ENCODE data around the gene DEGS1. TPM values are rescaled to one million over a fixed set of nuclear protein-coding genes. Genes with fewer than 3 reads are reported as not detected.

DEGS1 gene
- total and polyA plus RNA-seq, 12 donors: 24.5 to 77.4 (median 48.2) TPM

DNA sequence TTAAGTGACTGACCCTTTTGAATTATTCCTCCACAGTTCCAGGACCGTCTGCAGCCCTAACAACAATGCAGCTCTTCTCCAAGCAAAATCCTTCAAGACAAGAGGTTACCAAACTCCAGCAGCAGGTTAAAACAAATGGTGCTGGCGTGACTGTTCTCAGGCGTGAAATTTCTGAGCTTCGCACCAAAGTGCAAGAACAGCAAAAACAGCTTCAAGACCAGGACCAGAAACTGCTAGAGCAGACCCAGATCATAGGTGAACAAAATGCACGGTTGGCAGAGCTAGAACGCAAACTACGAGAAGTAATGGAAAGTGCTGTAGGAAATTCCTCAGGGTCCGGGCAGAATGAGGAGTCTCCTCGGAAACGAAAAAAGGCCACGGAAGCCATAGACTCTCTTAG, 25.7 kb upstream of the DEGS1 start:
- Histone ChIP-seq H3K4me3 (no peak overlapping the region), H3K27me3 (no peaks in the 10 kb centered on the region), H3K9me3 (replicated peaks in 1 of 3) (no peaks in the 10 kb centered on the region), H3K36me3 (replicated peaks in 1 of 2) (peaks cover 0 to 50% of the 10 kb centered on the region in 2 donors), H3K4me1 (replicated peaks in 1 of 2) (no peaks in the 10 kb centered on the region), H3K27ac (no peak overlapping the region)
- 90 to 95% (median 93%) methylated on average over 11 of the region's 11 CpGs for WGBS, 4 donors
- intact Hi-C loops (cut with DNase I): no loop called here
- TF ChIP-seq, protein P1, sequence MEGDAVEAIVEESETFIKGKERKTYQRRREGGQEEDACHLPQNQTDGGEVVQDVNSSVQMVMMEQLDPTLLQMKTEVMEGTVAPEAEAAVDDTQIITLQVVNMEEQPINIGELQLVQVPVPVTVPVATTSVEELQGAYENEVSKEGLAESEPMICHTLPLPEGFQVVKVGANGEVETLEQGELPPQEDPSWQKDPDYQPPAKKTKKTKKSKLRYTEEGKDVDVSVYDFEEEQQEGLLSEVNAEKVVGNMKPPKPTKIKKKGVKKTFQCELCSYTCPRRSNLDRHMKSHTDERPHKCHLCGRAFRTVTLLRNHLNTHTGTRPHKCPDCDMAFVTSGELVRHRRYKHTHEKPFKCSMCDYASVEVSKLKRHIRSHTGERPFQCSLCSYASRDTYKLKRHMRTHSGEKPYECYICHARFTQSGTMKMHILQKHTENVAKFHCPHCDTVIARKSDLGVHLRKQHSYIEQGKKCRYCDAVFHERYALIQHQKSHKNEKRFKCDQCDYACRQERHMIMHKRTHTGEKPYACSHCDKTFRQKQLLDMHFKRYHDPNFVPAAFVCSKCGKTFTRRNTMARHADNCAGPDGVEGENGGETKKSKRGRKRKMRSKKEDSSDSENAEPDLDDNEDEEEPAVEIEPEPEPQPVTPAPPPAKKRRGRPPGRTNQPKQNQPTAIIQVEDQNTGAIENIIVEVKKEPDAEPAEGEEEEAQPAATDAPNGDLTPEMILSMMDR (IDR thresholded peaks at IDR 0.05): no peak
- no peak for TF ChIP-seq POLR2A (IDR thresholded peaks at IDR 0.05)
- no peak for DNase-seq

DNA sequence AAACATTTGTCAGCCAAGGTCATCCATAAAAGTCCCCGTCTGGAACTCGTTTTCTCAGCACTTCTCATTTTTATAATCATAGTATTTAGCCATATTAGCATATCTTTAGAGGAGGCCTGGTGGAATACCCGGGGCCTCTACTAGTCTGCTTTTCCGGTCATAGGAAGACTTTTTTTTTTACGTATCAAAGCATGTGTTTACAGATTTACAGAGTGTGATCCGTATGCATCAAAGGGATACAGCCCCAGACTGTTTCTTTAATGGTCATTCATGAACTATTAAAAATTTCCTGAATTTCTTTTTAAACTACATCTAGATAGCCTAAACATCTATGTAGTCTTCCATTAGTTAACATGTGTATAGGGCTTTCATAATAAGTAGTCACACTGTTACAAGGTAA, 23.5 kb upstream of the DEGS1 start:
- intact Hi-C loops (cut with DNase I): no loop called here
- no peaks in the 10 kb centered on the region for H3K27me3 ChIP-seq
- no peaks in the 10 kb centered on the region for H3K9me3 ChIP-seq (replicated peaks in 1 of 3)
- no peak for DNase-seq
- TF ChIP-seq, protein P1 (IDR thresholded peaks at IDR 0.05): no peak
- no peak for TF ChIP-seq POLR2A (IDR thresholded peaks at IDR 0.05)
- no peak overlapping the region for H3K4me3 ChIP-seq
- no peaks in the 10 kb centered on the region for H3K4me1 ChIP-seq (replicated peaks in 1 of 2)
- H3K36me3 ChIP-seq (replicated peaks in 1 of 2): peaks cover 0 to 50% of the 10 kb centered on the region in 2 donors
- H3K27ac ChIP-seq: no peak overlapping the region
- 69 to 78% (median 72%) methylated on average over 6 of the region's 6 CpGs for WGBS, 4 donors

DNA sequence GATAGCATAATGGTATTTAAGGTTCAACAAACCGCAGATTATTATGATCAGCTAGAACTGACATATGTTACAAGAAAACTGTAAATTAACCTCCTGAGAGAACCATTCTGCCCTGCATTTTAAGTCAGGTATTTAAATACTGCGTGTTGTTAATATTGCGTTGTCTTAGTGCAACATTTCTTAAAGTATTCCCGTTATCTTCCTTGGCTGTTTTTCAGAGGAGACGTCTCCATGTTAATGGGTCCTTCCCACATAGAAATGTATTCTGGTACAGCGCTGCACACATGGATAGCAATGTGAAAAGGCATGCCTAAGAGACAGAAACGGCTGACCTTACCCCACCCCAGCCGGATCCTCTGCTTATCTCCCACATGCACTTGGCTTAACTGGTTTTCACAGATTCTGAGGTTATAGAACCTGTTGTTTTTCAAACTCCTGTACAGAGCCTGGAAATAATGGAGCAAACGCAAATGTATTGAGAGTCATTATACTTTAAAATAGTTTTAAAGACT, 22.8 kb upstream of the DEGS1 start:
- Histone ChIP-seq H3K36me3 (replicated peaks in 1 of 2) (peaks cover 0 to 46% of the 10 kb centered on the region in 2 donors), H3K4me1 (replicated peaks in 1 of 2) (no peaks in the 10 kb centered on the region), H3K4me3 (no peak overlapping the region), H3K9me3 (replicated peaks in 1 of 3) (no peaks in the 10 kb centered on the region), H3K27ac (no peak overlapping the region), H3K27me3 (no peaks in the 10 kb centered on the region)
- no peak for DNase-seq
- intact Hi-C loops (cut with DNase I): no loop called here
- TF ChIP-seq POLR2A (IDR thresholded peaks at IDR 0.05): no peak
- TF ChIP-seq, protein P1 (IDR thresholded peaks at IDR 0.05): no peak
- WGBS, 4 donors: 90 to 94% (median 93%) methylated on average over 9 of the region's 9 CpGs

DNA sequence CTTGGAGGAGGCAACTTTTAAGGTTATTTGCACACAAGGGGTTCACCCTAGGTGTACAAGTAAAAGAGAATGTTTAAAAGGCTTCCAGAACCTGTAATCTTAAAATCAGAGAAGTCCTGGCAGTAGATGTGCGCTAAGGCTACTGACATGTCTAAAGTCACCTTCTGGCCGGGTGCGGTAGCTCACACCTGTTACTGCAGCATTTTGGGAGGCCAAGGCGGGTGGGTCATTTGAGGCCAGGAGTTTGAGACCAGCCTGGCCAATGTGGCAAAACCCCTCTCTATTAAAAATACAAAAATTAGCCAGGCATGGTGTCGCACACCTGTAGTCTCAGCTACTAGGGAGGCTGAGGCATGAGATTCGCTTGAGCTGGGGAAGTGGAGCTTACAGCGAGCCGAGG, 20.3 kb upstream of the DEGS1 start:
- Histone ChIP-seq H3K4me3 (no peak overlapping the region), H3K27me3 (no peaks in the 10 kb centered on the region), H3K36me3 (replicated peaks in 1 of 2) (peaks cover 0 to 25% of the 10 kb centered on the region in 2 donors), H3K9me3 (replicated peaks in 1 of 3) (no peaks in the 10 kb centered on the region), H3K27ac (no peak overlapping the region), H3K4me1 (replicated peaks in 1 of 2) (no peaks in the 10 kb centered on the region)
- DNase-seq: no peak
- TF ChIP-seq, protein P1 (IDR thresholded peaks at IDR 0.05): no peak
- no peak for TF ChIP-seq POLR2A (IDR thresholded peaks at IDR 0.05)
- intact Hi-C loops (cut with DNase I): no loop called here
- 93 to 99% (median 95%) methylated on average over 8 of the region's 8 CpGs for whole genome bisulfite sequencing, 4 donors
